Thymus (tissue), 14 donors: ENCODE measurements around the gene ARHGAP20. TPM values are rescaled to one million over a fixed set of nuclear protein-coding genes. Genes with fewer than 3 reads are reported as not detected.
A peak's percentile ranks its signal among the peaks of the same experiment; 100 is the strongest.

ENCODE experiments used
- DNase-seq, 9 donors: peaks; one replicate each; pipeline ENCODE4 v3.0.0-alpha.2; 2013; ENCODE audit warnings: low spot score in 9 of 9, low read depth in 6 of 9, missing footprints in 1 of 9
- H3K27ac ChIP-seq, 2 donors: one replicate each; pipeline ENCODE4 v1.5.1; 2013; ENCODE audit warnings: control low read depth in 1 of 2, low read depth in 1 of 2, low read length in 1 of 2, mild to moderate bottlenecking in 1 of 2, moderate library complexity in 1 of 2
- H3K27me3 ChIP-seq, 2 donors: one replicate each; pipeline ENCODE4 v1.5.1; 2013; ENCODE audit warnings: low read length in 1 of 2; ENCODE audit not compliant: control insufficient read depth in 2 of 2, insufficient read depth in 1 of 2
- H3K36me3 ChIP-seq, 2 donors: one replicate each; pipeline ENCODE4 v1.5.1; 2013; ENCODE audit warnings: low read length in 1 of 2, mild to moderate bottlenecking in 1 of 2, moderate library complexity in 1 of 2; ENCODE audit not compliant: control insufficient read depth in 2 of 2, insufficient read depth in 2 of 2
- H3K4me1 ChIP-seq, 2 donors: one replicate each; pipeline ENCODE4 v1.5.1; 2013; ENCODE audit warnings: low read length in 2 of 2; ENCODE audit not compliant: control insufficient read depth in 2 of 2, insufficient read depth in 2 of 2
- H3K4me3 ChIP-seq, 2 donors: one replicate each; pipeline ENCODE4 v1.5.1; 2013; ENCODE audit warnings: low read length in 2 of 2, control low read depth in 1 of 2, mild to moderate bottlenecking in 1 of 2
- H3K9me3 ChIP-seq, 2 donors: one replicate each; pipeline ENCODE4 v1.5.1; 2013; ENCODE audit warnings: low read length in 1 of 2, mild to moderate bottlenecking in 1 of 2; ENCODE audit not compliant: control insufficient read depth in 2 of 2, insufficient read depth in 1 of 2
- WGBS: extraction: QIAGEN DNeasy Blood & Tissue Kit; methylation state at CpG from one replicate; pipeline ENCODE4 v1.1.7; 2013; 5-methylcytosine and 5-hydroxymethylcytosine counted together
- long read RNA-seq, 10 donors: transcript quantifications; one replicate each; lab custom pipeline, GENCODE V29; 2026
- polyA plus RNA-seq: library from polyadenylated mRNA; stranded (reverse); fragments of 200-250 nt; gene quantifications from one replicate; pipeline ENCODE4 v1.2.3, GENCODE V29; 2013
- total RNA-seq: library from RNA; stranded (reverse); fragments of 120-200 nt; gene quantifications from one replicate; pipeline ENCODE4 v1.2.4, GENCODE V29; 2013
- donor health status: healthy.

Gene ARHGAP20
- 0.57 TPM for total RNA-seq
- polyA plus RNA-seq = 1.3 TPM
- long read RNA-seq, donor 1 = 0 reads
- long read RNA-seq, donor 2 = 0 reads
- long read RNA-seq, donor 3 = 0 reads
- long read RNA-seq, donor 4 = 0 reads
- long read RNA-seq, donor 5 = 0 reads
- long read RNA-seq, donor 6 = 0 reads
- long read RNA-seq, donor 7 = 0 reads
- long read RNA-seq, donor 8 = 0 reads
- long read RNA-seq, donor 9 = 0 reads
- long read RNA-seq, donor 10 = 0 reads

- H3K27ac ChIP-seq = peak within 1 kb of the TSS in 1 of 2 donors; percentile 25
Measured at GRCh38 chr11:110711776-110712658, at the start of gene ARHGAP20. Gene ARHGAP20, minus strand, starts transcription at chr11:110712437. Its CDS starts 206 bp downstream, at chr11:110712231.

GRCh38 chr11:110761991-110762390, 49.8 kb upstream of the ARHGAP20 start:
- 89% methylated on average over 1 of the region's 1 CpG for WGBS
- Histone ChIP-seq H3K27me3 (no peaks in the 10 kb centered on the region), H3K4me3 (no peak overlapping the region), H3K36me3 (no peaks in the 10 kb centered on the region), H3K27ac (no peak overlapping the region), H3K4me1 (no peaks in the 10 kb centered on the region), H3K9me3 (no peaks in the 10 kb centered on the region)
- DNase-seq = no peak

More at GRCh38 chr11:110711776-110712658, at the start of gene ARHGAP20:
- peaks cover 42 to 65% of the 10 kb centered on the region in 2 donors for H3K27me3 ChIP-seq
- DNase-seq = peak in 7 of 9 donors; percentile 6 to 62 (median 43)
- no peaks in the 10 kb centered on the region for H3K36me3 ChIP-seq
- H3K4me3 ChIP-seq = peak within 1 kb of the TSS; percentile 35 to 49
- WGBS = under 1% methylated on average over 109 of the region's 109 CpGs
- H3K9me3 ChIP-seq = peaks cover 0 to 1% of the 10 kb centered on the region in 2 donors
- H3K4me1 ChIP-seq = peaks cover 6 to 16% of the 10 kb centered on the region in 2 donors

- Histone ChIP-seq H3K27ac (no peak overlapping the region), H3K27me3 (no peaks in the 10 kb centered on the region), H3K4me1 (no peaks in the 10 kb centered on the region), H3K9me3 (no peaks in the 10 kb centered on the region), H3K36me3 (no peaks in the 10 kb centered on the region), H3K4me3 (no peak overlapping the region)
- no peak for DNase-seq
- WGBS = 91% methylated on average over 2 of the region's 2 CpGs
Measured at GRCh38 chr11:110761131-110761530, 48.9 kb upstream of the ARHGAP20 start.

- no peak for DNase-seq
- H3K9me3 ChIP-seq = no peaks in the 10 kb centered on the region
- H3K4me1 ChIP-seq = no peaks in the 10 kb centered on the region
- H3K27me3 ChIP-seq = no peaks in the 10 kb centered on the region
- H3K36me3 ChIP-seq = no peaks in the 10 kb centered on the region
- no peak overlapping the region for H3K4me3 ChIP-seq
- no peak overlapping the region for H3K27ac ChIP-seq
- 35% methylated on average over 3 of the region's 3 CpGs for WGBS
Measured at GRCh38 chr11:110759972-110760381, 47.7 kb upstream of the ARHGAP20 start.

GRCh38 chr11:110757962-110758755, 45.9 kb upstream of the ARHGAP20 start:
- no peaks in the 10 kb centered on the region for H3K36me3 ChIP-seq
- H3K4me1 ChIP-seq = no peaks in the 10 kb centered on the region
- no peak overlapping the region for H3K27ac ChIP-seq
- WGBS = 94% methylated on average over 2 of the region's 2 CpGs
- no peaks in the 10 kb centered on the region for H3K9me3 ChIP-seq
- no peaks in the 10 kb centered on the region for H3K27me3 ChIP-seq
- no peak overlapping the region for H3K4me3 ChIP-seq
- no peak for DNase-seq

GRCh38 chr11:110757066-110757465, 44.8 kb upstream of the ARHGAP20 start:
- H3K9me3 ChIP-seq = no peaks in the 10 kb centered on the region
- no peaks in the 10 kb centered on the region for H3K4me1 ChIP-seq
- WGBS = 96% methylated on average over 5 of the region's 5 CpGs
- no peaks in the 10 kb centered on the region for H3K27me3 ChIP-seq
- no peak for DNase-seq
- no peak overlapping the region for H3K27ac ChIP-seq
- no peak overlapping the region for H3K4me3 ChIP-seq
- H3K36me3 ChIP-seq = no peaks in the 10 kb centered on the region

- WGBS = 88% methylated on average over 3 of the region's 3 CpGs
- no peaks in the 10 kb centered on the region for H3K36me3 ChIP-seq
- H3K4me3 ChIP-seq = no peak overlapping the region
- H3K4me1 ChIP-seq = no peaks in the 10 kb centered on the region
- no peak overlapping the region for H3K27ac ChIP-seq
- DNase-seq = no peak
- H3K27me3 ChIP-seq = no peaks in the 10 kb centered on the region
- H3K9me3 ChIP-seq = no peaks in the 10 kb centered on the region
Measured at GRCh38 chr11:110755941-110756340, 43.7 kb upstream of the ARHGAP20 start.

- Histone ChIP-seq H3K4me3 (no peak overlapping the region), H3K9me3 (no peaks in the 10 kb centered on the region), H3K27ac (no peak overlapping the region), H3K27me3 (no peaks in the 10 kb centered on the region), H3K36me3 (no peaks in the 10 kb centered on the region), H3K4me1 (no peaks in the 10 kb centered on the region)
- no peak for DNase-seq
Measured at GRCh38 chr11:110752890-110753289, 40.7 kb upstream of the ARHGAP20 start.

- no peaks in the 10 kb centered on the region for H3K36me3 ChIP-seq
- H3K27ac ChIP-seq = no peak overlapping the region
- H3K4me1 ChIP-seq = no peaks in the 10 kb centered on the region
- no peaks in the 10 kb centered on the region for H3K9me3 ChIP-seq
- H3K4me3 ChIP-seq = no peak overlapping the region
- no peaks in the 10 kb centered on the region for H3K27me3 ChIP-seq
- DNase-seq = no peak
Measured at GRCh38 chr11:110750100-110750499, 37.9 kb upstream of the ARHGAP20 start.
